ENCODE data around the gene TPRN. TPM values are rescaled to one million over a fixed set of nuclear protein-coding genes. Genes with fewer than 3 reads are reported as not detected.

TPRN gene
- total and polyA plus RNA-seq, 2 donors (not counting 3 experiments of a cell fraction or from before 2014, with no cell fraction given): 4.3 to 12.4 TPM

- dilution Hi-C loops (cut with MboI; ENCODE audit: extremely low pct_ligation_motif_present, low sequenced_read_pairs) (no loop called here), intact Hi-C loops (cut with micrococcal nuclease) (no loop called here)
- Histone ChIP-seq H3K9me3 (replicated peaks; ENCODE audit: control insufficient read depth, insufficient read depth, low read length) (no peaks in the 10 kb centered on the region), H3K9me1 (replicated peaks; ENCODE audit: control insufficient read depth, extremely low read depth, insufficient read depth, low read length) (no peaks in the 10 kb centered on the region), H2AFZ (ENCODE audit: low read depth, low read length) (no peak within 1 kb of the TSS), H3K4me3 (replicated peaks in 1 of 3; ENCODE audit: insufficient read depth in 1 of 3, low read depth in 1 of 3, low read length in 3 of 3) (peak within 1 kb of the TSS; percentile 80 to 91 (median 82)), H4K20me1 (replicated peaks; ENCODE audit: control insufficient read depth, extremely low read depth, insufficient read depth, low read length) (no peaks in the 10 kb centered on the region), H3K36me3 (ENCODE audit: control insufficient read depth in 2 of 2, extremely low read depth in 1 of 2, insufficient read depth in 2 of 2, low read length in 2 of 2) (no peaks in the 10 kb centered on the region), H3K79me2 (ENCODE audit: control insufficient read depth, insufficient read depth, low read length) (no peaks in the 10 kb centered on the region), H3K4me2 (ENCODE audit: insufficient read depth, low read length) (peak within 1 kb of the TSS; percentile 86), H3K27me3 (ENCODE audit: control insufficient read depth in 2 of 2, insufficient read depth in 2 of 2, low read length in 2 of 2) (no peaks in the 10 kb centered on the region), H3K27ac (ENCODE audit: insufficient read depth, low read depth, low read length) (no peak within 1 kb of the TSS), H3K4me1 (ENCODE audit: control insufficient read depth, extremely low read depth, insufficient read depth, low read length) (peaks cover 12% of the 10 kb centered on the region), H3K9ac (replicated peaks; ENCODE audit: extremely low read depth, insufficient read depth, low read length) (peak within 1 kb of the TSS; percentile 70)
- BruUV-seq (replicated peaks): no TSS peak
- no peak for TF ChIP-seq JUN (IDR thresholded peaks at IDR 0.05; ENCODE audit: borderline replicate concordance, insufficient read depth, insufficient read length, low read depth)
- no peak for TF ChIP-seq FOS (IDR thresholded peaks at IDR 0.05; ENCODE audit: borderline replicate concordance, insufficient read depth, low read length)
- no peak for TF ChIP-seq POLR2AphosphoS5 (IDR thresholded peaks at IDR 0.05; ENCODE audit: insufficient read depth, low read depth, low read length)
- TF ChIP-seq GATA2 (IDR thresholded peaks at IDR 0.05; ENCODE audit: insufficient read depth, insufficient read length, low read depth, low read length): no peak
- TF ChIP-seq, protein P1, sequence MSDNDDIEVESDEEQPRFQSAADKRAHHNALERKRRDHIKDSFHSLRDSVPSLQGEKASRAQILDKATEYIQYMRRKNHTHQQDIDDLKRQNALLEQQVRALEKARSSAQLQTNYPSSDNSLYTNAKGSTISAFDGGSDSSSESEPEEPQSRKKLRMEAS (IDR thresholded peaks at IDR 0.05; ENCODE audit: insufficient read depth, insufficient read length): no peak
- no peak for TF ChIP-seq POLR2A (IDR thresholded peaks at IDR 0.05; ENCODE audit: low read depth, low read length)
- TF ChIP-seq MYC (IDR thresholded peaks at IDR 0.05; ENCODE audit: low read depth, low read length): no peak
- no peak for TF ChIP-seq EZH2 (IDR thresholded peaks at IDR 0.05; ENCODE audit: borderline replicate concordance, low read depth, low read length, severe bottlenecking)
- TF ChIP-seq, protein P2, sequence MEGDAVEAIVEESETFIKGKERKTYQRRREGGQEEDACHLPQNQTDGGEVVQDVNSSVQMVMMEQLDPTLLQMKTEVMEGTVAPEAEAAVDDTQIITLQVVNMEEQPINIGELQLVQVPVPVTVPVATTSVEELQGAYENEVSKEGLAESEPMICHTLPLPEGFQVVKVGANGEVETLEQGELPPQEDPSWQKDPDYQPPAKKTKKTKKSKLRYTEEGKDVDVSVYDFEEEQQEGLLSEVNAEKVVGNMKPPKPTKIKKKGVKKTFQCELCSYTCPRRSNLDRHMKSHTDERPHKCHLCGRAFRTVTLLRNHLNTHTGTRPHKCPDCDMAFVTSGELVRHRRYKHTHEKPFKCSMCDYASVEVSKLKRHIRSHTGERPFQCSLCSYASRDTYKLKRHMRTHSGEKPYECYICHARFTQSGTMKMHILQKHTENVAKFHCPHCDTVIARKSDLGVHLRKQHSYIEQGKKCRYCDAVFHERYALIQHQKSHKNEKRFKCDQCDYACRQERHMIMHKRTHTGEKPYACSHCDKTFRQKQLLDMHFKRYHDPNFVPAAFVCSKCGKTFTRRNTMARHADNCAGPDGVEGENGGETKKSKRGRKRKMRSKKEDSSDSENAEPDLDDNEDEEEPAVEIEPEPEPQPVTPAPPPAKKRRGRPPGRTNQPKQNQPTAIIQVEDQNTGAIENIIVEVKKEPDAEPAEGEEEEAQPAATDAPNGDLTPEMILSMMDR (IDR thresholded peaks at IDR 0.05; ENCODE audit: extremely low read depth in 1 of 2, insufficient read depth in 1 of 2, low read depth in 1 of 2, low read length in 2 of 2): no peak
- POLR2A ChIA-PET: no interaction called here
- CTCF ChIA-PET: interaction anchor here (0.8 to 6.3 kb wide), 6 partner anchors 11 to 178 kb away, joined by 3 to 63 read pairs (median 4); partner anchors contain the start of gene NPDC1
- FAIRE-seq: no peak
- DNase-seq (ENCODE audit: low read depth, low spot score): no peak
Measured at GRCh38 chr9:137224830-137225694, 24.5 kb upstream of the TPRN start, which contains the start of gene CYSRT1. Gene CYSRT1 (plus strand): TSS chr9:137225174. CDS start chr9:137225622, 448 bp downstream.
